ENCODE measurements around the gene NAV2.

GRCh38 chr11:20161230-20161918, 448.7 kb downstream of the NAV2 start:
- no peak for TF ChIP-seq CTCF (IDR thresholded peaks at IDR 0.05)
- TF ChIP-seq POLR2A (IDR thresholded peaks at IDR 0.05): no peak
- TF ChIP-seq EP300 (IDR thresholded peaks at IDR 0.05; ENCODE audit: low read depth): no peak
- TF ChIP-seq POLR2AphosphoS5 (IDR thresholded peaks at IDR 0.05): no peak

All from transverse colon (tissue), 4 donors.